ENCODE measurements around the gene TASP1. TPM values are rescaled to one million over a fixed set of nuclear protein-coding genes. Genes with fewer than 3 reads are reported as not detected.

TASP1 gene
- total and polyA plus RNA-seq, 2 donors from 2014 or later = 6.0 to 22.7 TPM

DNA sequence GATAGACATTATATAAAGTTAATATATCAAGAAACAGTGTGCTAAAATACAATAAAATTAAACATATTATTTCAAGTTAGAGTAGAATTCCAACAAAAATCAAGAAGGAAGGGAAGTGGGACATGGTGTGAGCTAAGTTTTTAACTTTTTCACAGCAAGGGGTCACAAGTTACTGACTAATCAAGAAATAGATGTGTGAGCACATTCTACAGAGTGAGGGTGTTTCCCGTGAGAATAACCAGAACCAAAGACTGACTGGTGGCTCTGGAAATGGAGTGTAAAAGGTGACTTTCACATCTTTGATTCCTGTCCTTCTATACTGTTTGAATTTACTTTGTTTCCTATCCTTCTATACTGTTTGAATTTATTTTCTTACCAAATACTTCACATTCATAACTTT is 206.6 kb downstream of the TASP1 start:
- H3K9me3 ChIP-seq (ENCODE audit: control insufficient read depth in 2 of 3, insufficient read depth in 1 of 3, low read length in 3 of 3) = no peaks in the 10 kb centered on the region
- DNase-seq = no peak
- H3K27ac ChIP-seq (ENCODE audit: low read depth in 2 of 2, low read length in 2 of 2) = no peak overlapping the region
- no peaks in the 10 kb centered on the region for H3K4me1 ChIP-seq (ENCODE audit: control insufficient read depth in 2 of 3, insufficient read depth in 2 of 3, low read depth in 1 of 3, low read length in 3 of 3)
- H3K9ac ChIP-seq (ENCODE audit: low read length in 3 of 3) = no peak overlapping the region
- TF ChIP-seq, protein P1, sequence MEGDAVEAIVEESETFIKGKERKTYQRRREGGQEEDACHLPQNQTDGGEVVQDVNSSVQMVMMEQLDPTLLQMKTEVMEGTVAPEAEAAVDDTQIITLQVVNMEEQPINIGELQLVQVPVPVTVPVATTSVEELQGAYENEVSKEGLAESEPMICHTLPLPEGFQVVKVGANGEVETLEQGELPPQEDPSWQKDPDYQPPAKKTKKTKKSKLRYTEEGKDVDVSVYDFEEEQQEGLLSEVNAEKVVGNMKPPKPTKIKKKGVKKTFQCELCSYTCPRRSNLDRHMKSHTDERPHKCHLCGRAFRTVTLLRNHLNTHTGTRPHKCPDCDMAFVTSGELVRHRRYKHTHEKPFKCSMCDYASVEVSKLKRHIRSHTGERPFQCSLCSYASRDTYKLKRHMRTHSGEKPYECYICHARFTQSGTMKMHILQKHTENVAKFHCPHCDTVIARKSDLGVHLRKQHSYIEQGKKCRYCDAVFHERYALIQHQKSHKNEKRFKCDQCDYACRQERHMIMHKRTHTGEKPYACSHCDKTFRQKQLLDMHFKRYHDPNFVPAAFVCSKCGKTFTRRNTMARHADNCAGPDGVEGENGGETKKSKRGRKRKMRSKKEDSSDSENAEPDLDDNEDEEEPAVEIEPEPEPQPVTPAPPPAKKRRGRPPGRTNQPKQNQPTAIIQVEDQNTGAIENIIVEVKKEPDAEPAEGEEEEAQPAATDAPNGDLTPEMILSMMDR (IDR thresholded peaks at IDR 0.05; ENCODE audit: borderline replicate concordance, extremely low read depth, insufficient read depth) = no peak
- no peak overlapping the region for H3K4me3 ChIP-seq (ENCODE audit: low read length in 3 of 3)
- FAIRE-seq = no peak
- H3K27me3 ChIP-seq (ENCODE audit: control insufficient read depth, insufficient read depth, low read length) = no peaks in the 10 kb centered on the region
- intact Hi-C loops (cut with DNase I) = no loop called here
- H3K36me3 ChIP-seq (ENCODE audit: control insufficient read depth in 2 of 3, insufficient read depth in 3 of 3, low read length in 3 of 3) = peaks cover 0 to 4% (median 0%) of the 10 kb centered on the region in 3 donors

DNA sequence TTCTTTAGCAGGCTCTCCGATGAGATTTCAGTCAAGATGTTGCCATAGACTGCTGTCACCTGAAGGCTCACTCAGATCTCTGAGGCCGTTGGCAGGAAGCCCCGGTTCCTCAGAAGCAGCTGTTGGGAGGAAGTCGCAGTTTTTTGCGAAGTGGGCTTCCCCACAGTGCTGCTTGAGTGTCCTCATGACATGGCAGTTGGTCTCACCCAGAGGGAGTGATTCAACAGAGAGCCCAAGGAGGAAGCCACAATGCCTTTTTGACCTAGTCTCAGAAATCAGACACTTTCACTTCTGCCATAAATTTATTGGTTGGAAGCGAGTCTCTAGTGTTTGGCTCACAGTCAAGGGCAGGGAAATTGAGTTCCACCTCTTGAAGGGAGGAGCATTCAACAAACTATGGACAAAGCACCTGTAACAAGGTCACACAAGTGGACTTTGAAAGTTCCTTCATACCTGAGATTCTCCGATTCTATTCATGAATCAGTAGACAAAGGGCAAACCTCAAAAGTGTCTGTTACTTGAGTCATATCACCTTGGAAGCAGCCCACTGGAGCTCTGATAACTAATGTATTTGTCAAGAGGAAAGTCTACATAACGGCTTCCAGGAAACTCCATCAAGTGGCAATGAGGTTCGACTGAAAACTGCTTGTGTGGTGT is 208.3 kb downstream of the TASP1 start:
- DNase-seq = no peak
- Histone ChIP-seq H3K9me3 (ENCODE audit: control insufficient read depth in 2 of 3, insufficient read depth in 1 of 3, low read length in 3 of 3) (no peaks in the 10 kb centered on the region), H3K36me3 (ENCODE audit: control insufficient read depth in 2 of 3, insufficient read depth in 3 of 3, low read length in 3 of 3) (peaks cover 0 to 4% (median 0%) of the 10 kb centered on the region in 3 donors), H3K4me1 (ENCODE audit: control insufficient read depth in 2 of 3, insufficient read depth in 2 of 3, low read depth in 1 of 3, low read length in 3 of 3) (no peaks in the 10 kb centered on the region), H3K4me3 (ENCODE audit: low read length in 3 of 3) (no peak overlapping the region), H3K27ac (ENCODE audit: low read depth in 2 of 2, low read length in 2 of 2) (no peak overlapping the region), H3K27me3 (ENCODE audit: control insufficient read depth, insufficient read depth, low read length) (no peaks in the 10 kb centered on the region), H3K9ac (ENCODE audit: low read length in 3 of 3) (no peak overlapping the region)
- TF ChIP-seq, protein P1 (IDR thresholded peaks at IDR 0.05; ENCODE audit: borderline replicate concordance, extremely low read depth, insufficient read depth) = no peak
- intact Hi-C loops (cut with DNase I) = no loop called here
- FAIRE-seq = no peak

DNA sequence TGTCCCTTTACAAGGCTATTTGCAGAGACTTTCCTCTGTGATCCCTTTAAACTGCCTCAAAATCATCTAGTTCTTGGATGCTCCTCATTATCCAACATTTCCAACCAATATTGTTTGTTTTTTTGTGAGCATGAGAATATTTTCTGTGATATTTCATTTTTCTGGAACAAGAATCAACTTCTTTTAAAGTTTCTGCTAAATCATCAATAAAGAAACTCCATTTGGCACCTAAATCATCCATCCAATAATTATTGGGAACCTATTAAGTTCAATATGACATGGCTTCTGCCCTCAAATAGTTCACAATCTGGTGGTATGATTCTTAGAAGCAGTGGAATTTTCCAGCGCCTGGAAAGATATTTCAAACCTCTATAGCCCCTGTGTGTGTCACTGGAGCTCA is 210.0 kb downstream of the TASP1 start:
- no peaks in the 10 kb centered on the region for H3K36me3 ChIP-seq (ENCODE audit: control insufficient read depth in 2 of 3, insufficient read depth in 3 of 3, low read length in 3 of 3)
- H3K9me3 ChIP-seq (ENCODE audit: control insufficient read depth in 2 of 3, insufficient read depth in 1 of 3, low read length in 3 of 3) = no peaks in the 10 kb centered on the region
- no peak overlapping the region for H3K27ac ChIP-seq (ENCODE audit: low read depth in 2 of 2, low read length in 2 of 2)
- DNase-seq = no peak
- no peaks in the 10 kb centered on the region for H3K27me3 ChIP-seq (ENCODE audit: control insufficient read depth, insufficient read depth, low read length)
- intact Hi-C loops (cut with DNase I) = no loop called here
- TF ChIP-seq, protein P1 (IDR thresholded peaks at IDR 0.05; ENCODE audit: borderline replicate concordance, extremely low read depth, insufficient read depth) = no peak
- no peak overlapping the region for H3K4me3 ChIP-seq (ENCODE audit: low read length in 3 of 3)
- FAIRE-seq = no peak
- no peak overlapping the region for H3K9ac ChIP-seq (ENCODE audit: low read length in 3 of 3)
- peaks cover 0 to 7% (median 0%) of the 10 kb centered on the region in 3 donors for H3K4me1 ChIP-seq (ENCODE audit: control insufficient read depth in 2 of 3, insufficient read depth in 2 of 3, low read depth in 1 of 3, low read length in 3 of 3)

DNA sequence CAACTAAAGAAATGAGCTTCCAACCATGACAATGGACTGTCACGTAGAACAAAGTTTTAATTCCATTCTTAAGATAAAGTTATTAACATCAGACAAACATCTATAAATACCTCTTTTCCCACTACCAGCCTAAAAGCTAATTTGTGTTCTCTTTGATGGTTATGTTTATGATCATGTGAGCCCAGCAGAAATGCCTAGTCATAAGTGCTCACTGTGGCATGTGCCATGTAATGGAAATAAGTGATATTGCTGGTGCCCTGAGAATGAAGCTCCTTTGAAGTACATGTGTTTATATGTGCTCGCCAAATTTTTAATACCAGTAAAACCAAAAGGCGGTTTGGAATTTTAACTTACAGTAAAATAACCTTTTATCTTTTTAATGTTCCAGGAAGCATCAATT is 211.9 kb downstream of the TASP1 start:
- H3K27ac ChIP-seq (ENCODE audit: low read depth in 2 of 2, low read length in 2 of 2) = no peak overlapping the region
- FAIRE-seq (no peak), DNase-seq (no peak)
- no peaks in the 10 kb centered on the region for H3K9me3 ChIP-seq (ENCODE audit: control insufficient read depth in 2 of 3, insufficient read depth in 1 of 3, low read length in 3 of 3)
- no peak overlapping the region for H3K4me3 ChIP-seq (ENCODE audit: low read length in 3 of 3)
- intact Hi-C loops (cut with DNase I) = no loop called here
- H3K9ac ChIP-seq (ENCODE audit: low read length in 3 of 3) = no peak overlapping the region
- no peaks in the 10 kb centered on the region for H3K27me3 ChIP-seq (ENCODE audit: control insufficient read depth, insufficient read depth, low read length)
- peaks cover 0 to 7% (median 0%) of the 10 kb centered on the region in 3 donors for H3K4me1 ChIP-seq (ENCODE audit: control insufficient read depth in 2 of 3, insufficient read depth in 2 of 3, low read depth in 1 of 3, low read length in 3 of 3)
- no peaks in the 10 kb centered on the region for H3K36me3 ChIP-seq (ENCODE audit: control insufficient read depth in 2 of 3, insufficient read depth in 3 of 3, low read length in 3 of 3)
- TF ChIP-seq, protein P1 (IDR thresholded peaks at IDR 0.05; ENCODE audit: borderline replicate concordance, extremely low read depth, insufficient read depth) = no peak

Measured in kidney (tissue), 14 donors.